Mammary epithelial cell (primary cell): ENCODE data around the gene CDHR4.

Experiments
- EZH2 ChIP-seq: IDR thresholded peaks from 2 replicates; pipeline ENCODE4 v1.6.1; 2012; ENCODE audit warnings: low read length, inconsistent platforms, borderline replicate concordance
- TF ChIP-seq, protein P1 (sequence below), 2 donors: IDR thresholded peaks in 1 of 2; conservative IDR thresholded peaks in 1 of 2; 2 replicates each; pipeline ENCODE4 v1.5.1; 2011 to 2012; ENCODE audit warnings: inconsistent platforms in 2 of 2, low read length in 2 of 2, mild to moderate bottlenecking in 2 of 2, control low read depth in 1 of 2, low read depth in 1 of 2; ENCODE audit not compliant: insufficient read depth in 1 of 2; ENCODE audit errors: extremely low read depth in 1 of 2

DNA sequence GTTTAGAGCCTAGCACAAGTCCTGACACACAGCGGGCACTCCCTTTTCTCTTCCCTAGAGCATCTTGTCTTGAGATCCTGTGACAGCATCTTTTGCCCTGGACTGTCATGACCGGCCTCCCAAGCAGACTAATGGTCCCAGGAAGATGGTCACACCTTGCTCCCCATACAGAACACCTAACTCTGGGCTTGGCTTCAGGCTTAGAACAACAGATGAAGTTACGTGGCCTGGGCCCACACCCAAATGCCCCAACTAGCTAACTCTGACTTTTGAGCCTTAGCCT is 12.6 kb downstream of the CDHR4 start:
- TF ChIP-seq, protein P1, sequence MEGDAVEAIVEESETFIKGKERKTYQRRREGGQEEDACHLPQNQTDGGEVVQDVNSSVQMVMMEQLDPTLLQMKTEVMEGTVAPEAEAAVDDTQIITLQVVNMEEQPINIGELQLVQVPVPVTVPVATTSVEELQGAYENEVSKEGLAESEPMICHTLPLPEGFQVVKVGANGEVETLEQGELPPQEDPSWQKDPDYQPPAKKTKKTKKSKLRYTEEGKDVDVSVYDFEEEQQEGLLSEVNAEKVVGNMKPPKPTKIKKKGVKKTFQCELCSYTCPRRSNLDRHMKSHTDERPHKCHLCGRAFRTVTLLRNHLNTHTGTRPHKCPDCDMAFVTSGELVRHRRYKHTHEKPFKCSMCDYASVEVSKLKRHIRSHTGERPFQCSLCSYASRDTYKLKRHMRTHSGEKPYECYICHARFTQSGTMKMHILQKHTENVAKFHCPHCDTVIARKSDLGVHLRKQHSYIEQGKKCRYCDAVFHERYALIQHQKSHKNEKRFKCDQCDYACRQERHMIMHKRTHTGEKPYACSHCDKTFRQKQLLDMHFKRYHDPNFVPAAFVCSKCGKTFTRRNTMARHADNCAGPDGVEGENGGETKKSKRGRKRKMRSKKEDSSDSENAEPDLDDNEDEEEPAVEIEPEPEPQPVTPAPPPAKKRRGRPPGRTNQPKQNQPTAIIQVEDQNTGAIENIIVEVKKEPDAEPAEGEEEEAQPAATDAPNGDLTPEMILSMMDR (conservative IDR thresholded peaks at IDR 0.05 in 1 of 2, IDR thresholded peaks at IDR 0.05 in 1 of 2; ENCODE audit: extremely low read depth in 1 of 2, insufficient read depth in 1 of 2, low read depth in 1 of 2, low read length in 2 of 2), result no peak
- no peak for TF ChIP-seq EZH2
